Activated CD8-positive, alpha-beta memory T cell treated with anti-CD3 and anti-CD28 coated beads for 48 hours (primary cell): ENCODE data around the gene TPRA1.
"Not testable (repeated sequence)": the region's sequence is repeated elsewhere in the genome, so short reads cannot be mapped to it uniquely, and the experiment has no call there.

ENCODE experiments used
- DNase-seq, 3 experiments: peaks; one replicate each; pipeline ENCODE4 v3.0.0-alpha.2; 2020; ENCODE audit warnings: low read depth in 2 of 3, low spot score in 2 of 3

The TPRA1 gene

GRCh38 chr3:127539366-127540060 lies 51.0 kb downstream of the TPRA1 start:
- no peak for DNase-seq

DNA sequence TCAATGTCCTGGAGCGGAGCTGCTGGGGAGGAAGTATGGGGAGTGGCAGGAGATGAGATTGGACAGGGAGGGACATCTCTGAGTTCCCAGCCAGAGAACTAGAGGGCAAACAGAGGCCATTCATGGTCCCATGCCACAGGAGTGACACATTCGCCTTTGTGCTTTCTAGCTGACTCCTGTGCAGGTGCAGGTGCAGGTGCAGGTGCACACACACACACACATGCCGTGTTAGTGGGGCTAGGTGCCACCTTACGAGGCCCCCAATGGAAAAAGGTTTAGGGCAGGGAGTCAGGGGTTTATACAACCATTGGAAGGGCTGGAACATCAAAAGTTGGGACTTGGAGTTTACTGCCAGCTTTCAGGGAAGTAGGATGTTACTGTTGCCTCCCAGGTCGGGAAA lies 52.0 kb downstream of the TPRA1 start:
- DNase-seq = no peak

- no peak for DNase-seq
Observed at GRCh38 chr3:127536830-127537812, 53.4 kb downstream of the TPRA1 start.

DNA sequence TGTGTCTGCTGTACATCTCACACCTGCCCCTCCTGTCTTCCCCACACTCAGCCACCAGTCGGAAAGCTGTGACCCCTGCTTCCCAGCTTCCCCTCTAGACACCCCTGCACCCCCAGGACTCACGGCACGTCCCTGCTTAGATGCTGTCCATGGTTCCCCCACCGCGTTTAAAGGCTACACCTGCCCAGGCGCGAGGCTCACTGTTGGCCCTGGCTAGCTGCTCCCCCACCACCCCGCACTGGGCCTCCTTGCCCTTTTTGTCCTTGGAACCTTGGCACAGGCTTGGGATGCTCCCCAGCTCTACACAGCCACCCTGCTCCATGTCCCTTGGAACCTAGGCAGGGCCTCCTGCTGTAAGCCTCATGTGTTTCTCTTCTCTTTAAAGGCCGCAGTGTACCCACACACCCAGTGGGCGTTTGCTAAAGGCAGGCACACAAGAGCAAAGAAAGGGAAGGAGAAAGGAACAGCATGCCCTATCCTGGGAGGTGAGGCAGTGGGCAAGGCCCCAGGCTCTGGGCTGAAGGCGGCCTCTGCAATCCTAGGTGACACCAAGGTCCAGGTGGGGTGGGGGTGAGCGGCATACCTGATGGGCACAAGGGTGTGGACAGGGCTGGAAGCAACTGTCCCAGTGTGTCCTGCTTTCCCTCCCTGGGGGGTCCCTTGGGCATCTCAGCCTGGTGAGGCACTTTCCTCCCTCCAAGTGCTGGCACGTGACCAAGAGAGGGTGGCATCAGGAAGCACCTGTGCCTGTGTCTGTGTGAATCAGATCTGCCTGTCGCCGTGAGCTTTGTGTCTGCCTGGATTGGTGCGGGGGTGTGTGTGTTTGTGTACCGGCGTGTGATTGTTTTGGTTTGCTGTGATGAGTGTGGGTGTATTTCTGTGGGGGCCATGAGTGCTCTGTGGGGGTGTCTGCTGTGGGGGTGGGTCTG lies 54.4 kb downstream of the TPRA1 start:
- DNase-seq = no peak

DNA sequence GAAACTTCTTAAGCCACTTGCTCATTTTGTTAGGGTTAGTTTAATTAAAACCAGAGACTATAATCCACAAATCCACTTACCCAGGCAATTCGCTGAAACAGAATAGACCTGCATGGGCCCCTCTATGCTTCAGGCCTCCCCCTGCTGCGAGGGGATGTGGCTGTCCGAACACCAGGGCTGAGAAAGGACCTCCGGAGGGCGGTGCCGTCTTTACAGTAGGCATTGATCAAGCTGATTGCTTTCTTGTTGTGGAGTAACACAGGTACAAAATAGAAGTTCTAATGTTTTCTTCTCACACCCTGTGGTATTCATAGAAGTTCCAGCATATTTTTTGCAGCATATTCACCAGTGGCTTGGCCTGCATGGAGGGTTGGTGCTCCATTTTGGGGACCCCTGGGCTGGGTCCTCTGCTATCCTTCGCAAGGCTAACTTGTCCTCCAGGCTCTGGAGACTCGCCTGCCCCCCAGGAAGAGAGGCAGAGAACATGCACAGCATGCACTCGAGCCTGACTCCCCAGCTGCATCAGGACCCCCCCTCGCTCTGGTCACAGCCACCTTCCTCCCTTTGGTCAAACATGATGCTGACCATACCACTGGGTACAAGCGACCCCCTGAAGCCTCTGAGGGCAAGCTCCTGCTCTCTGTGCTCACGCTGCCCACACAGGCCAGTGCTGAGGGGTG lies 55.3 kb downstream of the TPRA1 start:
- no peak for DNase-seq

GRCh38 chr3:127534564-127534963 lies 56.0 kb downstream of the TPRA1 start:
- no peak for DNase-seq

DNA sequence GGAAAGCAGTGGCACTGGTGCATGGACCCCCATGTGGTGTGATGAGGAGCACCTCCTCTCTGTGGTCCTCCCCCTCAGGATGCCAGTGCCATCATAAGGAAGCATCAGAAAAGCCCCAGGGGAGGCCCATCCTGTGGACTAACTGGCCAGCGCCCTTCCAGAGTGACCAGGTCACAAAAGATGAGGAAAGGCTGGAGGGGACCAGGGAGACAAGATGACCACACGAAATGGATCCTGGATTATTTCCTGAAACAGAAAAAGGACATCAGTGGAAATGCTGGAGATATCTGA lies 56.4 kb downstream of the TPRA1 start:
- no peak for DNase-seq

DNA sequence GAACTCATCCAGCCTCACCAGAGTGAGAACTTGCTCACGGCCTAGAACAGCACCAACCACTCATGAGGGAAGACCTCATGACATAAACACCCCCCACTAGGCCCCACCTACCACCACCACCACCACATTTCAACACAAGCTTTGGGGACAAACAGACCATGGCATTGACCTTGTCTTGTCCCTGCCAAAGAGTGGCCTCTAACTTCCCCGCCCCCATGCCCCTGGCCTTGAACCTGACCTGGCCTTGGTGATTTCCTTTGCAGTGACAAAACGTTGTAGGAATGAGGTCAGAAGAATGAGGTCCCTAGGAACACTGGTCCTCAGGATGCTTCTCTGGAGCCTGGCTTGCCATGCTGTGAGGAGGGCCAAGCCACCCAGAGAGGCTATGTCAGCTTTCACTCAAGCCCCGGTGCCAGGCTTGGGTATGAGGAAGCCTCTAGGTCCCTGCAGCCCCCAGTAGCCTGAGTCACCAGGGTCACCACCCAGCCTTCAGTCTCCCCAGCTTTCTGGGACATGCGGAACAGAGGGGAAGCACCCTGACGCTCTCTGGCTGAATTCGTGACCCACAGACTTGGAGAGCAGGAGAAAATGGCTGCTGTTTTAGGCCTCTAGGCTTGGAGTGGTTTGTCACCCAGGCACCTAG lies 57.9 kb downstream of the TPRA1 start:
- DNase-seq = no peak

GRCh38 chr3:127531821-127532220 lies 58.7 kb downstream of the TPRA1 start:
- no peak for DNase-seq

DNA sequence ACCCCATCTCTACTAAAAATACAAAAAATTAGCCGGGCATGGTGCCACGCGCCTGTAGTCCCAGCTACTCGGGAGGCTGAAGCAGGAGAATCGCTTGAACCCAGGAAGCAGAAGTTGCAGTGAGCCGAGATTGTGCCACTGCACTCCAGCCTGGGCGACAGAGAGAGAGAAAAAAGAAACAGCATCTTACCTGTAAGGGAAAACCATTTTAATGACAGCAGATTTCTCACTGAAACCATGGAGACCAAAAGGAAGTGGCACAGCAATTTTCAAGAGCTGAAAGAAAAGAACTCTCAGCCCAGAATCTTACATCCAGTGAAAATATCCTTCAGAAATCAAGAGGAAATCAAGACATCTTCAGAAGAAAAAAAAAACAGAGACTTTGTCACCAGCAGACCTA lies 59.7 kb downstream of the TPRA1 start:
- not testable (repeated sequence) for DNase-seq

DNA sequence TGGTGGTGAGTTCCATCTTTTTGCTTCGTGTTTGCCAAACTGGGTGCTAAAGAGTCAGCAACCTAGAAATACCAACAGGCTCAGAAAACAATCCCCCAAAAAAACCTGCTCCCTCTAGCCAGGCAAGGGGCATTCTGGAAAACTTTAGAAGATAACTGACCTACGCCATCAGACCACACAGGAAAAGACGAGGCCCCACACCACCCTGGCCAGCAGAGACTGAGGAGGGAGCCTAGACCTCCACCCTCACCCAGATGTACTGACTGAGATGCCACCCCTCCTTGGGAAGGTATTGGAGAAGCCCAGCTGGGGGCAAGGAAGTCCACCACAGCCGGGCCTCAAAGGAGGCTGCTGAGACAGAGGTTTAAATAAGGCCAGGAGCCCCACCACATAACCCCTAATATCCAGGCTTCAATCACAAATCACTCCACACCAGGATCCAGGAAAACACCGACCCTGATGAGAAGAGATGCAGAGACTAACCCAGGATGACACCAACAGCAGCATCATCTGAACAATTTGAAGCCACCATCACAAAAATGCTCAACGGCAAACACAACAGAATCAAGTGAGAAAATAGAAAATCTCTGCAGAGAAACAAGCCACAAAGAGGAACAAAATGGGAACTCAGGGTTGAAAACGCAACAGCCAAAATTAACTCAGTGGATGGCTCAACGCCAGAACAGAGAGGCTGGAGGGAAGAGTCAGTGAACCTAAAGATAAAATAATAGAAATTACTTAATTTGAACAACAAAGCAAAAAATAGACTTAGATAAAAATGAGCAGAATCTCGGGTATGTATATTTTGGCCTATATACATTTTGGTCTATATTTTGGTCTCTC lies 61.0 kb downstream of the TPRA1 start:
- no peak for DNase-seq

DNA sequence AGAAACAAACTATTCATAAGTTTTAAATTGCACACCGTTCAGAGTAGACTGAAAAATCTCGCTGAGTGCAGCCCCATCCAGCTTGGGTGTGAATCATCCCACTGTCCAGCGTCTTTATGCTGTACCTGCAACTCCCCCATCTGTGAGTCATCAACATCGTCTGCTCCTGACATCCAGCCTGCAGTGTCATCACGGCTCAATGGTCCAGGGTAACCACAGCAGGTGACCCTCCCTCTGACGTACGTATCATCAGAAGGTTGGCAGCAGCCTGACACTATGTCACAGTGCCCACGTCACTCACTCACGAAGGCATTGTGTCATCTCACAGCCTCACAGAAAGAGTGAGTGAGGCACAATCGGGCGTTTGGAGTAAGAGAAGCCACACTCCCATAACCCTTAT lies 65.2 kb downstream of the TPRA1 start:
- no peak for DNase-seq

GRCh38 chr3:127524296-127524896 lies 66.1 kb downstream of the TPRA1 start:
- no peak for DNase-seq
